HCT116 (cell line): ENCODE data around the gene CXADR. TPM values are rescaled to one million over a fixed set of nuclear protein-coding genes. Genes with fewer than 3 reads are reported as not detected.

Experiments used
- ATAC-seq: fragments of 200-7000 bp; cut with Tn5 transposase; 2 replicates; pipeline ENCODE4 v1.9.1; 2020; ENCODE audit warnings: mild to moderate bottlenecking, moderate library complexity
- BruUV-seq: library from RNA; stranded (reverse); fragments of 400-500 nt; replicated peaks from 2 replicates; lab custom pipeline; 2021; lab: Mats Ljungman, UMichigan
- CTCF ChIA-PET: fragments of 300-600 bp; sonication (Branson Sonifier 250); formaldehyde crosslinking; loops from one replicate; lab custom pipeline; 2021; ENCODE audit warnings: antibody characterized with exemption; lab: Charles Lee
- POLR2A ChIA-PET: fragments of 300-600, 350-600 bp; sonication (Branson Sonifier 250); formaldehyde crosslinking; loops from one replicate; lab custom pipeline; 2021; ENCODE audit warnings: antibody characterized with exemption; lab: Charles Lee
- RAD21 ChIA-PET, 2 experiments: fragments of 300-600 bp; sonication (Branson Sonifier 250); formaldehyde crosslinking; loops; one replicate each; lab custom pipeline; 2023; ENCODE audit warnings: low total read pairs in 2 of 2; ENCODE audit not compliant: uncharacterized antibody in 2 of 2, unreplicated experiment in 2 of 2, low non-redundant PET in 1 of 2; lab: Charles Lee
- DNase-seq: peaks from one replicate; pipeline ENCODE4 v3.0.0-alpha.2; 2010; ENCODE audit warnings: low read depth, low spot score
- H2AFZ ChIP-seq: fragments of 200-600 bp; shearing (Covaris generic), sonication (generic); 2 replicates; pipeline ENCODE4 v1.6.1; 2017; ENCODE audit warnings: low read depth, mixed run types, mixed read lengths, antibody characterized with exemption, low read length; ENCODE audit not compliant: poor library complexity, severe bottlenecking
- H3K27ac ChIP-seq: 2 replicates; pipeline ENCODE4 v1.5.1; 2012; ENCODE audit warnings: low read depth, low read length
- H3K27me3 ChIP-seq: fragments of 200-600 bp; sonication (generic); 2 replicates; pipeline ENCODE4 v1.6.1; 2016; ENCODE audit warnings: mixed run types, low read length, mixed read lengths; ENCODE audit not compliant: insufficient read depth
- H3K36me3 ChIP-seq, 2 experiments: fragments of 200-500 bp in 1 of 2; fragments of 200-600 bp in 1 of 2; sonication (Bioruptor generic) in 1 of 2; sonication (generic) in 1 of 2; 2 replicates each; pipeline versions ENCODE4 v1.5.1 to v1.6.1; 2014 to 2016; ENCODE audit warnings: low read length in 2 of 2, inconsistent platforms in 1 of 2, mixed read lengths in 1 of 2, mixed run types in 1 of 2; ENCODE audit not compliant: insufficient read depth in 2 of 2, control insufficient read depth in 1 of 2
- H3K4me1 ChIP-seq, 2 experiments: fragments of 200-600 bp in 1 of 2; sonication (generic) in 1 of 2; 2 replicates each; pipeline versions ENCODE4 v1.5.1 to v1.6.1; 2012 to 2017; ENCODE audit warnings: low read length in 2 of 2, inconsistent platforms in 1 of 2, mild to moderate bottlenecking in 1 of 2, mixed read lengths in 1 of 2, mixed run types in 1 of 2, moderate library complexity in 1 of 2; ENCODE audit not compliant: insufficient read depth in 2 of 2, control insufficient read depth in 1 of 2
- H3K4me2 ChIP-seq: fragments of 200-600 bp; sonication (generic); 2 replicates; pipeline ENCODE4 v1.6.1; 2017; ENCODE audit warnings: mixed run types, low read length, mixed read lengths
- H3K4me3 ChIP-seq, 2 experiments: fragments of 200-600 bp in 1 of 2; sonication (generic) in 1 of 2; replicated peaks in 1 of 2; 2 replicates each; pipeline ENCODE4 v1.5.1; 2011 to 2016; ENCODE audit warnings: low read length in 2 of 2, control low read depth in 1 of 2, low read depth in 1 of 2, mild to moderate bottlenecking in 1 of 2, mixed read lengths in 1 of 2, mixed run types in 1 of 2
- H3K79me2 ChIP-seq: fragments of 200-600 bp; sonication (generic); 2 replicates; pipeline ENCODE4 v1.6.1; 2017; ENCODE audit warnings: mild to moderate bottlenecking, mixed run types, low read length, moderate library complexity, mixed read lengths; ENCODE audit not compliant: insufficient read depth
- H3K9ac ChIP-seq: fragments of 200-600 bp; sonication (generic); 2 replicates; pipeline ENCODE4 v1.6.1; 2016; ENCODE audit warnings: low read length, mixed read lengths
- H3K9me2 ChIP-seq: fragments of 200-600 bp; sonication (generic), shearing (Covaris generic); 2 replicates; pipeline ENCODE4 v1.6.1; 2017; ENCODE audit warnings: mixed run types, mild to moderate bottlenecking, moderate library complexity; ENCODE audit not compliant: insufficient read depth
- H3K9me3 ChIP-seq, 2 experiments: fragments of 200-500 bp in 1 of 2; fragments of 200-600 bp in 1 of 2; sonication (Bioruptor generic) in 1 of 2; sonication (generic) in 1 of 2; 2 replicates each; pipeline ENCODE4 v1.6.1; 2014 to 2017; ENCODE audit warnings: low read length in 2 of 2, mixed read lengths in 2 of 2, inconsistent platforms in 1 of 2, low read depth in 1 of 2, mild to moderate bottlenecking in 1 of 2, mixed run types in 1 of 2, moderate library complexity in 1 of 2; ENCODE audit not compliant: control insufficient read depth in 1 of 2, insufficient read depth in 1 of 2
- H4K20me1 ChIP-seq: fragments of 200-600 bp; sonication (generic), shearing (Covaris generic); 2 replicates; pipeline ENCODE4 v1.6.1; 2017; ENCODE audit warnings: mixed run types, mild to moderate bottlenecking, moderate library complexity; ENCODE audit not compliant: insufficient read depth
- CBX3 ChIP-seq: IDR thresholded peaks from 2 replicates; pipeline ENCODE4 v1.6.1; 2012; ENCODE audit warnings: low read depth
- CEBPB ChIP-seq: IDR thresholded peaks from 2 replicates; pipeline ENCODE4 v1.6.1; 2012; ENCODE audit warnings: low read depth
- EGR1 ChIP-seq: IDR thresholded peaks from 2 replicates; pipeline ENCODE4 v1.6.1; 2012; ENCODE audit warnings: low read depth
- ELF1 ChIP-seq: IDR thresholded peaks from 2 replicates; pipeline ENCODE4 v1.6.1; 2012; ENCODE audit warnings: low read depth, borderline replicate concordance
- EZH2 ChIP-seq: fragments of 200-600 bp; sonication (generic); IDR thresholded peaks from 2 replicates; pipeline ENCODE4 v1.6.1; 2017; ENCODE audit warnings: antibody characterized with exemption, mixed run types
- EZH2phosphoT487 ChIP-seq: fragments of 200-600 bp; IDR thresholded peaks from 2 replicates; pipeline ENCODE4 v1.6.1; 2018; ENCODE audit warnings: antibody characterized with exemption, borderline replicate concordance
- FOSL1 ChIP-seq: IDR thresholded peaks from 2 replicates; pipeline ENCODE4 v1.6.1; 2012; ENCODE audit warnings: low read depth
- JUND ChIP-seq: IDR thresholded peaks from 2 replicates; pipeline ENCODE4 v1.6.1; 2012
- MAX ChIP-seq: IDR thresholded peaks from 2 replicates; pipeline ENCODE4 v1.6.1; 2012
- POLR2A ChIP-seq: IDR thresholded peaks from 2 replicates; pipeline ENCODE4 v1.7.0; 2011; ENCODE audit warnings: borderline replicate concordance; ENCODE audit not compliant: insufficient read depth, insufficient read length; ENCODE audit errors: extremely low read depth
- RAD21 ChIP-seq: IDR thresholded peaks from 2 replicates; pipeline ENCODE4 v1.6.1; 2012; ENCODE audit warnings: low read depth, mild to moderate bottlenecking
- SIN3A ChIP-seq: IDR thresholded peaks from 2 replicates; pipeline ENCODE4 v1.6.1; 2012; ENCODE audit warnings: low read depth
- SP1 ChIP-seq: IDR thresholded peaks from 2 replicates; pipeline ENCODE4 v1.6.1; 2012; ENCODE audit warnings: low read depth
- TCF7L2 ChIP-seq: IDR thresholded peaks from 2 replicates; pipeline ENCODE4 v1.7.0; 2011; ENCODE audit warnings: borderline replicate concordance, inconsistent platforms; ENCODE audit not compliant: insufficient read depth, insufficient read length; ENCODE audit errors: extremely low read depth
- ZBTB33 ChIP-seq: IDR thresholded peaks from 2 replicates; pipeline ENCODE4 v1.6.1; 2011; ENCODE audit warnings: mild to moderate bottlenecking, low read length, moderate library complexity; ENCODE audit not compliant: insufficient replicate concordance; ENCODE audit errors: extremely low read depth
- ZFX ChIP-seq: fragments of 450-650 bp; IDR thresholded peaks from 2 replicates; pipeline ENCODE4 v1.6.1; 2017
- intact Hi-C: fragments of 100-400 bp; cut with micrococcal nuclease; formaldehyde crosslinking; loops from 2 replicates; pipeline ENCODE4 v1.10.0; 2022
- total RNA-seq: library from RNA; stranded (reverse); gene quantifications from one replicate; pipeline ENCODE4 v1.2.1, GENCODE V29; 2021; ENCODE audit not compliant: unreplicated experiment
- TF ChIP-seq, protein P1 (sequence below): IDR thresholded peaks from 2 replicates; pipeline ENCODE4 v1.6.1; 2012; ENCODE audit warnings: low read depth
- TF ChIP-seq, protein P2 (sequence below), 3 experiments: fragments of 200-600 bp in 1 of 3; sonication (generic) in 1 of 3; IDR thresholded peaks in 2 of 3; conservative IDR thresholded peaks in 1 of 3; 2 replicates each; pipeline ENCODE4 v1.5.1; 2012 to 2017; ENCODE audit warnings: low read depth in 2 of 3, low read length in 2 of 3, antibody characterized with exemption in 1 of 3, borderline replicate concordance in 1 of 3, control low read depth in 1 of 3, mild to moderate bottlenecking in 1 of 3, mixed read lengths in 1 of 3, mixed run types in 1 of 3, moderate library complexity in 1 of 3; ENCODE audit not compliant: insufficient read depth in 1 of 3
- TF ChIP-seq, protein P3 (sequence below): IDR thresholded peaks from 2 replicates; pipeline ENCODE4 v1.6.1; 2012

Gene CXADR
- total RNA-seq, 1 experiment from 2014 or later, result 21.6 TPM

GRCh38 chr21:17612023-17612564 is 99.3 kb downstream of the CXADR start:
- Histone ChIP-seq H3K9me3 (no peaks in the 10 kb centered on the region), H3K4me1 (peaks cover 13 to 16% of the 10 kb centered on the region in 2 experiments), H2AFZ (no peak overlapping the region), H3K27ac (peak overlapping the region; percentile 80), H3K4me2 (peak overlapping the region; percentile 90), H3K9ac (peak overlapping the region; percentile 92), H3K4me3 (peak overlapping the region; percentile 93 to 95), H3K9me2 (no peaks in the 10 kb centered on the region), H4K20me1 (no peaks in the 10 kb centered on the region), H3K79me2 (peaks cover 53% of the 10 kb centered on the region), H3K27me3 (no peaks in the 10 kb centered on the region), H3K36me3 (peaks cover 12 to 18% of the 10 kb centered on the region in 2 experiments; a peak in 3 of 4 replicates)
- peak; percentile 26 for ATAC-seq
- intact Hi-C loops, result loop anchor here (5.0 to 10.0 kb wide), 2 partner anchors 100 to 203 kb away; partner anchors contain the start of genes C21orf91 and CXADR
- ChIA-PET RAD21 (interaction anchor here in 1 of 2 experiments (0.7 kb wide), 1 partner anchor 159 kb away, joined by 6 read pairs; no protein-coding TSS in a partner anchor), POLR2A (no interaction called here), CTCF (interaction anchor here (1.0 to 1.3 kb wide), 2 partner anchors 225 to 289 kb away, joined by 3 to 5 read pairs; no protein-coding TSS in a partner anchor)
- DNase-seq, result no peak
- BruUV-seq, result TSS peak; percentile 98
- no peak for TF ChIP-seq POLR2A
- no peak for TF ChIP-seq ELF1
- TF ChIP-seq JUND, result no peak
- TF ChIP-seq, protein P1, sequence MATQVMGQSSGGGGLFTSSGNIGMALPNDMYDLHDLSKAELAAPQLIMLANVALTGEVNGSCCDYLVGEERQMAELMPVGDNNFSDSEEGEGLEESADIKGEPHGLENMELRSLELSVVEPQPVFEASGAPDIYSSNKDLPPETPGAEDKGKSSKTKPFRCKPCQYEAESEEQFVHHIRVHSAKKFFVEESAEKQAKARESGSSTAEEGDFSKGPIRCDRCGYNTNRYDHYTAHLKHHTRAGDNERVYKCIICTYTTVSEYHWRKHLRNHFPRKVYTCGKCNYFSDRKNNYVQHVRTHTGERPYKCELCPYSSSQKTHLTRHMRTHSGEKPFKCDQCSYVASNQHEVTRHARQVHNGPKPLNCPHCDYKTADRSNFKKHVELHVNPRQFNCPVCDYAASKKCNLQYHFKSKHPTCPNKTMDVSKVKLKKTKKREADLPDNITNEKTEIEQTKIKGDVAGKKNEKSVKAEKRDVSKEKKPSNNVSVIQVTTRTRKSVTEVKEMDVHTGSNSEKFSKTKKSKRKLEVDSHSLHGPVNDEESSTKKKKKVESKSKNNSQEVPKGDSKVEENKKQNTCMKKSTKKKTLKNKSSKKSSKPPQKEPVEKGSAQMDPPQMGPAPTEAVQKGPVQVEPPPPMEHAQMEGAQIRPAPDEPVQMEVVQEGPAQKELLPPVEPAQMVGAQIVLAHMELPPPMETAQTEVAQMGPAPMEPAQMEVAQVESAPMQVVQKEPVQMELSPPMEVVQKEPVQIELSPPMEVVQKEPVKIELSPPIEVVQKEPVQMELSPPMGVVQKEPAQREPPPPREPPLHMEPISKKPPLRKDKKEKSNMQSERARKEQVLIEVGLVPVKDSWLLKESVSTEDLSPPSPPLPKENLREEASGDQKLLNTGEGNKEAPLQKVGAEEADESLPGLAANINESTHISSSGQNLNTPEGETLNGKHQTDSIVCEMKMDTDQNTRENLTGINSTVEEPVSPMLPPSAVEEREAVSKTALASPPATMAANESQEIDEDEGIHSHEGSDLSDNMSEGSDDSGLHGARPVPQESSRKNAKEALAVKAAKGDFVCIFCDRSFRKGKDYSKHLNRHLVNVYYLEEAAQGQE, result no peak
- TF ChIP-seq SP1, result no peak
- no peak for TF ChIP-seq RAD21
- no peak for TF ChIP-seq EZH2
- no peak for TF ChIP-seq TCF7L2
- TF ChIP-seq FOSL1, result no peak
- TF ChIP-seq, protein P2, sequence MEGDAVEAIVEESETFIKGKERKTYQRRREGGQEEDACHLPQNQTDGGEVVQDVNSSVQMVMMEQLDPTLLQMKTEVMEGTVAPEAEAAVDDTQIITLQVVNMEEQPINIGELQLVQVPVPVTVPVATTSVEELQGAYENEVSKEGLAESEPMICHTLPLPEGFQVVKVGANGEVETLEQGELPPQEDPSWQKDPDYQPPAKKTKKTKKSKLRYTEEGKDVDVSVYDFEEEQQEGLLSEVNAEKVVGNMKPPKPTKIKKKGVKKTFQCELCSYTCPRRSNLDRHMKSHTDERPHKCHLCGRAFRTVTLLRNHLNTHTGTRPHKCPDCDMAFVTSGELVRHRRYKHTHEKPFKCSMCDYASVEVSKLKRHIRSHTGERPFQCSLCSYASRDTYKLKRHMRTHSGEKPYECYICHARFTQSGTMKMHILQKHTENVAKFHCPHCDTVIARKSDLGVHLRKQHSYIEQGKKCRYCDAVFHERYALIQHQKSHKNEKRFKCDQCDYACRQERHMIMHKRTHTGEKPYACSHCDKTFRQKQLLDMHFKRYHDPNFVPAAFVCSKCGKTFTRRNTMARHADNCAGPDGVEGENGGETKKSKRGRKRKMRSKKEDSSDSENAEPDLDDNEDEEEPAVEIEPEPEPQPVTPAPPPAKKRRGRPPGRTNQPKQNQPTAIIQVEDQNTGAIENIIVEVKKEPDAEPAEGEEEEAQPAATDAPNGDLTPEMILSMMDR (IDR thresholded peaks at IDR 0.05 in 2 of 3, conservative IDR thresholded peaks at IDR 0.05 in 1 of 3; ENCODE audit: borderline replicate concordance in 1 of 3, insufficient read depth in 1 of 3, low read depth in 2 of 3, low read length in 2 of 3), result no peak
- no peak for TF ChIP-seq EGR1
- no peak for TF ChIP-seq CBX3
- TF ChIP-seq SIN3A, result no peak
- no peak for TF ChIP-seq ZFX
- no peak for TF ChIP-seq ZBTB33
- TF ChIP-seq EZH2phosphoT487, result no peak
- TF ChIP-seq MAX, result no peak
- no peak for TF ChIP-seq CEBPB
- TF ChIP-seq, protein P3, sequence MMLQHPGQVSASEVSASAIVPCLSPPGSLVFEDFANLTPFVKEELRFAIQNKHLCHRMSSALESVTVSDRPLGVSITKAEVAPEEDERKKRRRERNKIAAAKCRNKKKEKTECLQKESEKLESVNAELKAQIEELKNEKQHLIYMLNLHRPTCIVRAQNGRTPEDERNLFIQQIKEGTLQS, result no peak
